SK-N-SH treated with all-trans-retinoic acid at 6 μM for 48 hours (cell line): Measurements from ENCODE around the gene ADGRG6.

Source experiments
- ATAC-seq: fragments of 200-7000 bp; cut with Tn5 transposase; 3 replicates; pipeline ENCODE4 v1.9.1; 2020; ENCODE audit warnings: mild to moderate bottlenecking, moderate library complexity
- ARNTL ChIP-seq: fragments of 450-650 bp; formaldehyde crosslinking; IDR thresholded peaks from 2 replicates; pipeline ENCODE4 v1.5.0; 2020; ENCODE audit warnings: low read depth, mild to moderate bottlenecking, moderate library complexity, borderline replicate concordance
- CREB5 ChIP-seq: fragments of 250-450 bp; sonication (Bioruptor Pico); IDR thresholded peaks from 2 replicates; pipeline ENCODE4 v1.5.1; 2020; ENCODE audit warnings: low read depth, mild to moderate bottlenecking, moderate library complexity
- CSDC2 ChIP-seq: fragments of 250-450 bp; sonication (Bioruptor Pico); IDR thresholded peaks from 2 replicates; pipeline ENCODE4 v1.5.0; 2020; ENCODE audit warnings: mild to moderate bottlenecking, moderate library complexity
- ESRRG ChIP-seq: fragments of 250-450 bp; sonication (Bioruptor Pico); IDR thresholded peaks from 2 replicates; pipeline ENCODE4 v1.6.1; 2021; ENCODE audit warnings: mild to moderate bottlenecking
- GLIS3 ChIP-seq: fragments of 250-450 bp; sonication (Bioruptor Pico); IDR thresholded peaks from 2 replicates; pipeline ENCODE4 v1.5.0; 2020; ENCODE audit warnings: mild to moderate bottlenecking, moderate library complexity
- PATZ1 ChIP-seq: fragments of 250-450 bp; sonication (Bioruptor Pico); IDR thresholded peaks from 2 replicates; pipeline ENCODE4 v1.8.0; 2020; ENCODE audit warnings: mild to moderate bottlenecking, moderate library complexity, borderline replicate concordance
- POU6F1 ChIP-seq: fragments of 250-450 bp; sonication (Bioruptor Pico); IDR thresholded peaks from 2 replicates; pipeline ENCODE4 v1.8.0; 2021; ENCODE audit warnings: low read depth, mild to moderate bottlenecking, moderate library complexity, borderline replicate concordance
- PPARA ChIP-seq: fragments of 250-450 bp; sonication (Bioruptor Pico); IDR thresholded peaks from 2 replicates; pipeline ENCODE4 v1.5.0; 2020; ENCODE audit warnings: mild to moderate bottlenecking, borderline replicate concordance
- RARB ChIP-seq: fragments of 250-450 bp; sonication (Bioruptor Pico); IDR thresholded peaks from 2 replicates; pipeline ENCODE4 v1.8.0; 2021; ENCODE audit warnings: mild to moderate bottlenecking, moderate library complexity
- TCF4 ChIP-seq: fragments of 250-450 bp; sonication (Bioruptor Pico); IDR thresholded peaks from 2 replicates; pipeline ENCODE4 v1.8.0; 2021; ENCODE audit warnings: mild to moderate bottlenecking, moderate library complexity, borderline replicate concordance
- TOX ChIP-seq: fragments of 250-450 bp; sonication (Bioruptor Pico); IDR thresholded peaks from 2 replicates; pipeline ENCODE4 v1.8.0; 2021; ENCODE audit warnings: mild to moderate bottlenecking, moderate library complexity, borderline replicate concordance
- ZC3H10 ChIP-seq: fragments of 250-450 bp; sonication (Bioruptor Pico); IDR thresholded peaks from 2 replicates; pipeline ENCODE4 v1.5.1; 2021; ENCODE audit warnings: mild to moderate bottlenecking, moderate library complexity
- ZFP30 ChIP-seq: fragments of 450-650 bp; formaldehyde crosslinking; IDR thresholded peaks from 2 replicates; pipeline ENCODE4 v1.5.0; 2022; ENCODE audit warnings: mild to moderate bottlenecking, moderate library complexity
- ZNF70 ChIP-seq: fragments of 450-650 bp; formaldehyde crosslinking; IDR thresholded peaks from 2 replicates; pipeline ENCODE4 v1.5.0; 2020; ENCODE audit warnings: mild to moderate bottlenecking, moderate library complexity
- ZNF8 ChIP-seq: fragments of 450-650 bp; formaldehyde crosslinking; IDR thresholded peaks from 2 replicates; pipeline ENCODE4 v1.5.0; 2020; ENCODE audit warnings: mild to moderate bottlenecking, moderate library complexity
- TF ChIP-seq, protein P1 (sequence below): fragments of 250-450 bp; sonication (Bioruptor Pico); IDR thresholded peaks from 2 replicates; pipeline ENCODE4 v1.5.1; 2021; ENCODE audit warnings: mild to moderate bottlenecking, moderate library complexity
- TF ChIP-seq, protein P2 (sequence below): fragments of 250-450 bp; sonication (Bioruptor Pico); IDR thresholded peaks from 2 replicates; pipeline ENCODE4 v1.5.0; 2020; ENCODE audit warnings: mild to moderate bottlenecking, moderate library complexity

Gene ADGRG6

GRCh38 chr6:142339968-142340658 lies 38.3 kb downstream of the ADGRG6 start (continued):
- TF ChIP-seq PATZ1 (no peak), CREB5 (no peak)

DNA sequence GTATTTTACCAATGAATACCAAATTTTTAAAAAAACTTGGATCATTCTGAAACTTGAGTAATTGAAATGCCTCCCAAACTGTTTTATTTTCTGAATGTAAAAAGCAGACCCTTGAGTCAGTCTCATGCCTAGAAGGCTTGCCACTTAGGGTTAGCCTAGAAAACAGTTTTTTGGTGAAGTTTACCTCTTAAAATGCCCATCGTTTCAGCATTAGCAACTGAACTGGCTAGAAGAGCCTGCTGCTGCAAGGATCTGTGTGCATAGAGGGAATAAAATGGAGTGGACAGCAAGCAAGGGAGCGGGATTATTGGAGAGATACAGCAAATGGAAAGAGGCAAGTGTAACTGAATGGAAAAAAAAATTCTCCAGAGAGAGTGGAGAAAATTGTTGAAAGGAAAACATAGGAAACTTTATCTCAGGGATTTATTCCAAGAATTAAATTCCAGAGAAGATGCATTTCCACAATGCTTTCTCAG lies 40.1 kb downstream of the ADGRG6 start:
- TF ChIP-seq, protein P1, sequence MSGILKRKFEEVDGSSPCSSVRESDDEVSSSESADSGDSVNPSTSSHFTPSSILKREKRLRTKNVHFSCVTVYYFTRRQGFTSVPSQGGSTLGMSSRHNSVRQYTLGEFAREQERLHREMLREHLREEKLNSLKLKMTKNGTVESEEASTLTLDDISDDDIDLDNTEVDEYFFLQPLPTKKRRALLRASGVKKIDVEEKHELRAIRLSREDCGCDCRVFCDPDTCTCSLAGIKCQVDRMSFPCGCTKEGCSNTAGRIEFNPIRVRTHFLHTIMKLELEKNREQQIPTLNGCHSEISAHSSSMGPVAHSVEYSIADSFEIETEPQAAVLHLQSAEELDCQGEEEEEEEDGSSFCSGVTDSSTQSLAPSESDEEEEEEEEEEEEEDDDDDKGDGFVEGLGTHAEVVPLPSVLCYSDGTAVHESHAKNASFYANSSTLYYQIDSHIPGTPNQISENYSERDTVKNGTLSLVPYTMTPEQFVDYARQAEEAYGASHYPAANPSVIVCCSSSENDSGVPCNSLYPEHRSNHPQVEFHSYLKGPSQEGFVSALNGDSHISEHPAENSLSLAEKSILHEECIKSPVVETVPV (CRISPR knock-in tag): no peak
- no peak for TF ChIP-seq ZNF8 (CRISPR knock-in tag)
- TF ChIP-seq ZFP30 (CRISPR knock-in tag): no peak
- TF ChIP-seq, protein P2, sequence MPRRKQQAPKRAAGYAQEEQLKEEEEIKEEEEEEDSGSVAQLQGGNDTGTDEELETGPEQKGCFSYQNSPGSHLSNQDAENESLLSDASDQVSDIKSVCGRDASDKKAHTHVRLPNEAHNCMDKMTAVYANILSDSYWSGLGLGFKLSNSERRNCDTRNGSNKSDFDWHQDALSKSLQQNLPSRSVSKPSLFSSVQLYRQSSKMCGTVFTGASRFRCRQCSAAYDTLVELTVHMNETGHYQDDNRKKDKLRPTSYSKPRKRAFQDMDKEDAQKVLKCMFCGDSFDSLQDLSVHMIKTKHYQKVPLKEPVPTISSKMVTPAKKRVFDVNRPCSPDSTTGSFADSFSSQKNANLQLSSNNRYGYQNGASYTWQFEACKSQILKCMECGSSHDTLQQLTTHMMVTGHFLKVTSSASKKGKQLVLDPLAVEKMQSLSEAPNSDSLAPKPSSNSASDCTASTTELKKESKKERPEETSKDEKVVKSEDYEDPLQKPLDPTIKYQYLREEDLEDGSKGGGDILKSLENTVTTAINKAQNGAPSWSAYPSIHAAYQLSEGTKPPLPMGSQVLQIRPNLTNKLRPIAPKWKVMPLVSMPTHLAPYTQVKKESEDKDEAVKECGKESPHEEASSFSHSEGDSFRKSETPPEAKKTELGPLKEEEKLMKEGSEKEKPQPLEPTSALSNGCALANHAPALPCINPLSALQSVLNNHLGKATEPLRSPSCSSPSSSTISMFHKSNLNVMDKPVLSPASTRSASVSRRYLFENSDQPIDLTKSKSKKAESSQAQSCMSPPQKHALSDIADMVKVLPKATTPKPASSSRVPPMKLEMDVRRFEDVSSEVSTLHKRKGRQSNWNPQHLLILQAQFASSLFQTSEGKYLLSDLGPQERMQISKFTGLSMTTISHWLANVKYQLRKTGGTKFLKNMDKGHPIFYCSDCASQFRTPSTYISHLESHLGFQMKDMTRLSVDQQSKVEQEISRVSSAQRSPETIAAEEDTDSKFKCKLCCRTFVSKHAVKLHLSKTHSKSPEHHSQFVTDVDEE (CRISPR knock-in tag): no peak
- TF ChIP-seq RARB (CRISPR knock-in tag): no peak
- TF ChIP-seq ARNTL: no peak
- no peak for TF ChIP-seq TCF4 (CRISPR knock-in tag)
- TF ChIP-seq POU6F1 (CRISPR knock-in tag): no peak
- no peak for TF ChIP-seq ZC3H10 (CRISPR knock-in tag)
- no peak for TF ChIP-seq PATZ1

DNA sequence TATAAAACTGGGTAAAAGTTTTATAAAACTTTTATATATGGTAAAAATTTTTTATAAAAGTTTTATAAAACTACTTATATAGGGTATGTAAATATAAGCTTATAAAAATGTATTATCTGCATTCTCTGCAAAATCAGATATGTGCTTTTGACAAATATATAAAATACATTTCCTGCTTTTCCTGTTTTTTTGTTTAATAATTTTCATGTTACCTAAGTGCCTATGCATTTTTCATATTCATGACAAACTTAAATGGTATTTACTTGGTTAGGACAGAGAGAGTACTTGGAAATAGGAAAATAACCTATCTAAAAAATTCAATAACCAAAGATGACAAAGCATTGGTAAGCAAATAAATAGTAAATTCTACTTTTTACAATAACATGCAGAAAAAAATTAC lies 41.2 kb downstream of the ADGRG6 start:
- no peak for ATAC-seq
- no peak for TF ChIP-seq ARNTL
- TF ChIP-seq CREB5: no peak
- no peak for TF ChIP-seq ZC3H10 (CRISPR knock-in tag)
- TF ChIP-seq TOX: no peak
- no peak for TF ChIP-seq ZNF8 (CRISPR knock-in tag)
- no peak for TF ChIP-seq PPARA (CRISPR knock-in tag)
- TF ChIP-seq, protein P2 (CRISPR knock-in tag): no peak
- no peak for TF ChIP-seq CSDC2 (CRISPR knock-in tag)
- no peak for TF ChIP-seq ZNF70 (CRISPR knock-in tag)
- TF ChIP-seq, protein P1 (CRISPR knock-in tag): no peak
- TF ChIP-seq TCF4 (CRISPR knock-in tag): no peak
- TF ChIP-seq ESRRG (CRISPR knock-in tag): no peak
- no peak for TF ChIP-seq GLIS3 (CRISPR knock-in tag)

More for the DNA sequence above, 40.1 kb downstream of the ADGRG6 start:
- no peak for ATAC-seq
